Skeletal muscle tissue (tissue), 4 donors: Measurements from ENCODE around the gene CPSF3. TPM values are rescaled to one million over a fixed set of nuclear protein-coding genes. Genes with fewer than 3 reads are reported as not detected.
A peak's percentile ranks its signal among the peaks of the same experiment; 100 is the strongest.

Experiments used
- H3K27ac ChIP-seq: one replicate; pipeline ENCODE4 v1.7.0; 2013; ENCODE audit warnings: mild to moderate bottlenecking, low read depth, low read length, inconsistent platforms
- H3K27me3 ChIP-seq, 3 donors: one replicate each; pipeline ENCODE4 v1.7.0; 2013; ENCODE audit warnings: low read length in 3 of 3; ENCODE audit not compliant: control insufficient read depth in 3 of 3, insufficient read depth in 3 of 3
- H3K36me3 ChIP-seq, 3 donors: one replicate each; pipeline ENCODE4 v1.7.0; 2013; ENCODE audit warnings: low read length in 3 of 3; ENCODE audit not compliant: control insufficient read depth in 3 of 3, insufficient read depth in 3 of 3
- H3K4me1 ChIP-seq, 3 donors: one replicate each; pipeline ENCODE4 v1.7.0; 2013; ENCODE audit warnings: low read length in 3 of 3, mild to moderate bottlenecking in 3 of 3; ENCODE audit not compliant: control insufficient read depth in 3 of 3, insufficient read depth in 3 of 3
- H3K4me3 ChIP-seq, 3 donors: one replicate each; pipeline ENCODE4 v1.7.0; 2013; ENCODE audit warnings: low read length in 3 of 3
- H3K9ac ChIP-seq, 3 donors: one replicate each; pipeline ENCODE4 v1.7.0; 2013; ENCODE audit warnings: low read length in 3 of 3, mild to moderate bottlenecking in 3 of 3, moderate library complexity in 2 of 3, low read depth in 1 of 3
- H3K9me3 ChIP-seq, 3 donors: one replicate each; pipeline ENCODE4 v1.7.0; 2013; ENCODE audit warnings: low read length in 3 of 3; ENCODE audit not compliant: control insufficient read depth in 3 of 3
- total RNA-seq: library from RNA; depleted of rRNA; stranded (reverse); fragments of >200 nt; gene quantifications from one replicate; pipeline ENCODE4 v1.2.3, GENCODE V29; 2014
- donor health status: Osteomylitis.

CPSF3 gene
- total RNA-seq, 1 donor from 2014 or later: 27.7 TPM

GRCh38 chr2:9462886-9463697, 39.6 kb downstream of the CPSF3 start:
- Histone ChIP-seq H3K36me3 (peaks cover 3 to 23% (median 21%) of the 10 kb centered on the region in 3 donors), H3K9ac (peak overlapping the region in 1 of 3 donors; percentile 25), H3K4me3 (no peak overlapping the region), H3K9me3 (no peaks in the 10 kb centered on the region), H3K27ac (no peak overlapping the region), H3K27me3 (no peaks in the 10 kb centered on the region), H3K4me1 (no peaks in the 10 kb centered on the region)

GRCh38 chr2:9463698-9464034, 40.2 kb downstream of the CPSF3 start:
- Histone ChIP-seq H3K9me3 (no peaks in the 10 kb centered on the region), H3K4me3 (no peak overlapping the region), H3K27ac (no peak overlapping the region), H3K9ac (no peak overlapping the region), H3K4me1 (no peaks in the 10 kb centered on the region), H3K27me3 (no peaks in the 10 kb centered on the region), H3K36me3 (peaks cover 3 to 24% (median 22%) of the 10 kb centered on the region in 3 donors)

- Histone ChIP-seq H3K27me3 (no peaks in the 10 kb centered on the region), H3K27ac (no peak overlapping the region), H3K36me3 (peaks cover 5 to 24% (median 21%) of the 10 kb centered on the region in 3 donors), H3K9ac (no peak overlapping the region), H3K9me3 (no peaks in the 10 kb centered on the region), H3K4me1 (no peaks in the 10 kb centered on the region), H3K4me3 (no peak overlapping the region)
Measured at GRCh38 chr2:9465170-9465569, 41.7 kb downstream of the CPSF3 start.

- Histone ChIP-seq H3K9ac (no peak overlapping the region), H3K4me1 (no peaks in the 10 kb centered on the region), H3K9me3 (no peaks in the 10 kb centered on the region), H3K36me3 (peaks cover 5 to 22% (median 17%) of the 10 kb centered on the region in 3 donors), H3K4me3 (no peak overlapping the region), H3K27me3 (no peaks in the 10 kb centered on the region), H3K27ac (no peak overlapping the region)
Measured at GRCh38 chr2:9466147-9466683, 42.8 kb downstream of the CPSF3 start.

- H3K9me3 ChIP-seq: no peaks in the 10 kb centered on the region
- peaks cover 5 to 26% (median 11%) of the 10 kb centered on the region in 3 donors for H3K36me3 ChIP-seq
- peak overlapping the region in 1 of 3 donors; percentile 3 for H3K9ac ChIP-seq
- no peaks in the 10 kb centered on the region for H3K4me1 ChIP-seq
- no peaks in the 10 kb centered on the region for H3K27me3 ChIP-seq
- H3K4me3 ChIP-seq: no peak overlapping the region
- H3K27ac ChIP-seq: no peak overlapping the region
Measured at GRCh38 chr2:9467687-9468086, 44.2 kb downstream of the CPSF3 start.

- Histone ChIP-seq H3K4me3 (no peak overlapping the region), H3K36me3 (peaks cover 6 to 15% (median 9%) of the 10 kb centered on the region in 3 donors), H3K27me3 (no peaks in the 10 kb centered on the region), H3K27ac (no peak overlapping the region), H3K9ac (no peak overlapping the region), H3K4me1 (peaks cover 9 to 16% (median 15%) of the 10 kb centered on the region in 3 donors), H3K9me3 (no peaks in the 10 kb centered on the region)
Measured at GRCh38 chr2:9471206-9471605, 47.8 kb downstream of the CPSF3 start.

GRCh38 chr2:9472511-9472910, 49.1 kb downstream of the CPSF3 start:
- no peak overlapping the region for H3K27ac ChIP-seq
- no peak overlapping the region for H3K9ac ChIP-seq
- peaks cover 9 to 24% (median 22%) of the 10 kb centered on the region in 3 donors for H3K4me1 ChIP-seq
- no peaks in the 10 kb centered on the region for H3K9me3 ChIP-seq
- peaks cover 10 to 22% (median 13%) of the 10 kb centered on the region in 3 donors for H3K36me3 ChIP-seq
- H3K27me3 ChIP-seq: no peaks in the 10 kb centered on the region
- H3K4me3 ChIP-seq: no peak overlapping the region

GRCh38 chr2:9473308-9473984, 50.0 kb downstream of the CPSF3 start:
- H3K4me1 ChIP-seq: peaks cover 9 to 25% (median 24%) of the 10 kb centered on the region in 3 donors
- H3K27me3 ChIP-seq: no peaks in the 10 kb centered on the region
- H3K27ac ChIP-seq: peak overlapping the region; percentile 82
- peak overlapping the region; percentile 85 to 92 (median 92) for H3K9ac ChIP-seq
- H3K36me3 ChIP-seq: peaks cover 8 to 17% (median 10%) of the 10 kb centered on the region in 3 donors
- peak overlapping the region; percentile 71 to 95 (median 91) for H3K4me3 ChIP-seq
- no peaks in the 10 kb centered on the region for H3K9me3 ChIP-seq

- Histone ChIP-seq H3K27ac (peak overlapping the region; percentile 82), H3K9ac (peak overlapping the region; percentile 85 to 92 (median 92)), H3K9me3 (no peaks in the 10 kb centered on the region), H3K27me3 (no peaks in the 10 kb centered on the region), H3K4me3 (peak overlapping the region; percentile 71 to 95 (median 91)), H3K36me3 (peaks cover 8 to 22% (median 11%) of the 10 kb centered on the region in 3 donors), H3K4me1 (peaks cover 9 to 30% (median 27%) of the 10 kb centered on the region in 3 donors)
Measured at GRCh38 chr2:9473985-9474360, 50.5 kb downstream of the CPSF3 start.
